Activated CD4-positive, alpha-beta T cell treated with anti-CD3 and anti-CD28 coated beads for 48 hours (primary cell): ENCODE data around the gene MTMR4.
A peak's percentile ranks its signal among the peaks of the same experiment; 100 is the strongest.
"Not testable (repeated sequence)": the region's sequence is repeated elsewhere in the genome, so short reads cannot be mapped to it uniquely, and the experiment has no call there.

Source experiments
- DNase-seq: peaks from one replicate; pipeline ENCODE4 v3.0.0-alpha.2; 2020

MTMR4 gene

GRCh38 chr17:58513965-58514769, at the start of gene MTMR4:
MTMR4 (minus strand) TSS chr17:58514638; CDS start chr17:58514407, 231 bp downstream.
- DNase-seq = peak; percentile 84

- DNase-seq = no peak
Observed at GRCh38 chr17:58560511-58560910, 46.1 kb upstream of the MTMR4 start.

- DNase-seq = no peak
Observed at GRCh38 chr17:58557981-58558380, 43.5 kb upstream of the MTMR4 start.

- no peak for DNase-seq
Observed at GRCh38 chr17:58556833-58557250, 42.4 kb upstream of the MTMR4 start.

- not testable (repeated sequence) for DNase-seq
Observed at GRCh38 chr17:58555109-58555508, 40.7 kb upstream of the MTMR4 start.

- no peak for DNase-seq
Observed at GRCh38 chr17:58541249-58541648, 26.8 kb upstream of the MTMR4 start.

- DNase-seq = no peak
Observed at GRCh38 chr17:58539698-58540097, 25.3 kb upstream of the MTMR4 start.

GRCh38 chr17:58538811-58539409, 24.5 kb upstream of the MTMR4 start:
- no peak for DNase-seq

GRCh38 chr17:58537266-58537665, 22.8 kb upstream of the MTMR4 start:
- DNase-seq = no peak

GRCh38 chr17:58536542-58536941, 22.1 kb upstream of the MTMR4 start:
- no peak for DNase-seq

- no peak for DNase-seq
Observed at GRCh38 chr17:58535431-58535830, 21.0 kb upstream of the MTMR4 start.

GRCh38 chr17:58534901-58535421, 20.5 kb upstream of the MTMR4 start:
- no peak for DNase-seq

GRCh38 chr17:58534331-58534730, 19.9 kb upstream of the MTMR4 start:
- no peak for DNase-seq

- DNase-seq = no peak
Observed at GRCh38 chr17:58533616-58534188, 19.3 kb upstream of the MTMR4 start.

GRCh38 chr17:58532555-58532951, 18.1 kb upstream of the MTMR4 start:
- no peak for DNase-seq

- DNase-seq = peak; percentile 63
Observed at GRCh38 chr17:58531661-58532554, 17.5 kb upstream of the MTMR4 start.

- DNase-seq = no peak
Observed at GRCh38 chr17:58531122-58531521, 16.7 kb upstream of the MTMR4 start.

GRCh38 chr17:58530655-58531054, 16.2 kb upstream of the MTMR4 start:
- DNase-seq = no peak

GRCh38 chr17:58529275-58529674, 14.8 kb upstream of the MTMR4 start:
- DNase-seq = no peak

GRCh38 chr17:58528443-58528842, 14.0 kb upstream of the MTMR4 start:
- DNase-seq = no peak

- DNase-seq = no peak
Observed at GRCh38 chr17:58527949-58528348, 13.5 kb upstream of the MTMR4 start.

GRCh38 chr17:58527306-58527705, 12.9 kb upstream of the MTMR4 start:
- DNase-seq = peak; percentile 22

GRCh38 chr17:58525239-58525638, 10.8 kb upstream of the MTMR4 start:
- no peak for DNase-seq
